ENCODE data around the gene PNMA5.

DNA sequence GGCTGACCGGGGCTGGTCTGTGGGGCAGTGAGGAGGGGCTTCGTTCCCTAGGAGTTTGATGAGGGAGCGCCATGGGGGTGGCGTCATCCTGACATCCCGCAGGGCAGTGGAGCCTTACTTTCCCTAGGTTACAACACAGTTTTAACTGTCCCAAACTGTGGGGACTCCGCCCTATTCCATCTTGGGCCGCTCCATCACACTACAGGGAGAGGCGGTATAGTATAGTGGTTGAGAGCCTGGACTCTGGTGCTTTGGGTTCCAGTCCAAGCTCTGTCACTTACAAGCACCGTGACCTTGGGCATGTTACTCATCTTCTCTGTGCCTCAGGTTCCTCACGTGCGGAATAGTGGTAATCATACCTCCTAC lies 51.9 kb downstream of the PNMA5 start:
- TF ChIP-seq, protein P1, sequence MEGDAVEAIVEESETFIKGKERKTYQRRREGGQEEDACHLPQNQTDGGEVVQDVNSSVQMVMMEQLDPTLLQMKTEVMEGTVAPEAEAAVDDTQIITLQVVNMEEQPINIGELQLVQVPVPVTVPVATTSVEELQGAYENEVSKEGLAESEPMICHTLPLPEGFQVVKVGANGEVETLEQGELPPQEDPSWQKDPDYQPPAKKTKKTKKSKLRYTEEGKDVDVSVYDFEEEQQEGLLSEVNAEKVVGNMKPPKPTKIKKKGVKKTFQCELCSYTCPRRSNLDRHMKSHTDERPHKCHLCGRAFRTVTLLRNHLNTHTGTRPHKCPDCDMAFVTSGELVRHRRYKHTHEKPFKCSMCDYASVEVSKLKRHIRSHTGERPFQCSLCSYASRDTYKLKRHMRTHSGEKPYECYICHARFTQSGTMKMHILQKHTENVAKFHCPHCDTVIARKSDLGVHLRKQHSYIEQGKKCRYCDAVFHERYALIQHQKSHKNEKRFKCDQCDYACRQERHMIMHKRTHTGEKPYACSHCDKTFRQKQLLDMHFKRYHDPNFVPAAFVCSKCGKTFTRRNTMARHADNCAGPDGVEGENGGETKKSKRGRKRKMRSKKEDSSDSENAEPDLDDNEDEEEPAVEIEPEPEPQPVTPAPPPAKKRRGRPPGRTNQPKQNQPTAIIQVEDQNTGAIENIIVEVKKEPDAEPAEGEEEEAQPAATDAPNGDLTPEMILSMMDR (conservative IDR thresholded peaks at IDR 0.05 in 1 of 2, IDR thresholded peaks at IDR 0.05 in 1 of 2; ENCODE audit: extremely low read depth in 1 of 2, insufficient read depth in 1 of 2, low read depth in 1 of 2, low read length in 2 of 2): no peak
- no peak for TF ChIP-seq EZH2 (IDR thresholded peaks at IDR 0.05; ENCODE audit: borderline replicate concordance, low read length)

Measured in mammary epithelial cell (primary cell).